Kidney (tissue), 14 donors: ENCODE measurements around the gene HRH4. TPM values are rescaled to one million over a fixed set of nuclear protein-coding genes. Genes with fewer than 3 reads are reported as not detected.

ENCODE experiments used
- DNase-seq, 5 donors: peaks; one replicate each; pipeline ENCODE4 v3.0.0-alpha.2; 2013 to 2020
- FAIRE-seq: peaks from 2 replicates; lab custom pipeline; 2012; peaks lifted over from hg19 to GRCh38; lab: Jason Lieb, UNC
- H3K27ac ChIP-seq, 2 donors: one replicate each; pipeline ENCODE4 v1.7.0; 2013; ENCODE audit warnings: low read depth in 2 of 2, low read length in 2 of 2, inconsistent platforms in 1 of 2
- H3K27me3 ChIP-seq: one replicate; pipeline ENCODE4 v1.7.1; 2013; ENCODE audit warnings: low read length, inconsistent platforms; ENCODE audit not compliant: control insufficient read depth, insufficient read depth
- H3K36me3 ChIP-seq, 3 donors: one replicate each; pipeline versions ENCODE4 v1.7.0 to v1.7.1; 2013; ENCODE audit warnings: low read length in 3 of 3, control low read depth in 1 of 3, inconsistent platforms in 1 of 3; ENCODE audit not compliant: insufficient read depth in 3 of 3, control insufficient read depth in 2 of 3
- H3K4me1 ChIP-seq, 3 donors: one replicate each; pipeline versions ENCODE4 v1.7.0 to v1.7.1; 2013; ENCODE audit warnings: low read length in 3 of 3, inconsistent platforms in 1 of 3, low read depth in 1 of 3; ENCODE audit not compliant: control insufficient read depth in 2 of 3, insufficient read depth in 2 of 3
- H3K4me3 ChIP-seq, 3 donors: one replicate each; pipeline versions ENCODE4 v1.7.0 to v1.8.1; 2013; ENCODE audit warnings: low read length in 3 of 3, control low read depth in 1 of 3, inconsistent platforms in 1 of 3
- H3K9ac ChIP-seq, 3 donors: one replicate each; pipeline versions ENCODE4 v1.7.0 to v1.7.1; 2013; ENCODE audit warnings: low read length in 3 of 3, control low read depth in 1 of 3, inconsistent platforms in 1 of 3
- H3K9me3 ChIP-seq, 3 donors: one replicate each; pipeline versions ENCODE4 v1.7.0 to v1.7.1; 2013; ENCODE audit warnings: low read length in 3 of 3, control low read depth in 1 of 3, inconsistent platforms in 1 of 3; ENCODE audit not compliant: control insufficient read depth in 2 of 3, insufficient read depth in 1 of 3
- CTCF ChIP-seq: IDR thresholded peaks from 3 replicates; pipeline ENCODE4 v1.5.1; 2012; ENCODE audit warnings: mild to moderate bottlenecking, moderate library complexity, borderline replicate concordance; ENCODE audit not compliant: insufficient read depth; ENCODE audit errors: extremely low read depth
- intact Hi-C: fragments of 100-400 bp; cut with DNase I; formaldehyde crosslinking; loops from one replicate; pipeline ENCODE4 v1.11.1; 2022
- polyA plus RNA-seq: library from polyadenylated mRNA; stranded (reverse); fragments of 350-450 nt; fragmentation: Illumina TruSeq; extraction: RNeasy Lipid Tissue Mini Kit (QIAGEN cat#74804); gene quantifications from one replicate; pipeline ENCODE4 v1.2.3, GENCODE V29; 2014; ENCODE audit warnings: low read depth, low replicate concordance; ENCODE audit not compliant: insufficient read depth
- total RNA-seq: library from RNA; stranded (reverse); fragmentation: NEBNext Ultra II Directional; extraction: Animal tissue kit (Norgen Biotek cat#: 25700); gene quantifications from one replicate; pipeline ENCODE4 v1.2.1, GENCODE V29; 2021
- donor health status: control.
- donor health status: control.
- donor health status: control.
- donor health status: control.
- donor health status: control.
- donor health status: DM: yes; HTN: yes; CAD: no.
- donor health status: Normal renal cell carcinoma (clear cell type).

Gene HRH4
- total and polyA plus RNA-seq, 2 donors from 2014 or later, result not detected

- Histone ChIP-seq H3K36me3 (peaks cover 0 to 1% (median 0%) of the 10 kb centered on the region in 3 donors), H3K4me3 (no peak overlapping the region), H3K4me1 (no peaks in the 10 kb centered on the region), H3K27me3 (no peaks in the 10 kb centered on the region), H3K27ac (no peak overlapping the region), H3K9me3 (no peaks in the 10 kb centered on the region), H3K9ac (no peak overlapping the region)
- DNase-seq (no peak), FAIRE-seq (no peak)
- intact Hi-C loops, result no loop called here
- no peak for TF ChIP-seq CTCF
These were observed 5.0 kb downstream of the HRH4 start for GRCh38 chr18:24465486-24465885.

- Histone ChIP-seq H3K9ac (no peak overlapping the region), H3K27ac (no peak overlapping the region), H3K4me1 (no peaks in the 10 kb centered on the region), H3K9me3 (no peaks in the 10 kb centered on the region), H3K36me3 (no peaks in the 10 kb centered on the region), H3K27me3 (no peaks in the 10 kb centered on the region), H3K4me3 (no peak overlapping the region)
- DNase-seq, result no peak
- intact Hi-C loops, result no loop called here
- TF ChIP-seq CTCF, result no peak
- FAIRE-seq, result no peak
These were observed 6.3 kb downstream of the HRH4 start for GRCh38 chr18:24466771-24467170.

GRCh38 chr18:24470022-24470618 is 9.7 kb downstream of the HRH4 start:
- no peak overlapping the region for H3K4me3 ChIP-seq
- no peak overlapping the region for H3K9ac ChIP-seq
- FAIRE-seq (no peak), DNase-seq (no peak)
- intact Hi-C loops, result no loop called here
- H3K27me3 ChIP-seq, result no peaks in the 10 kb centered on the region
- no peaks in the 10 kb centered on the region for H3K36me3 ChIP-seq
- TF ChIP-seq CTCF, result no peak
- H3K4me1 ChIP-seq, result no peaks in the 10 kb centered on the region
- no peaks in the 10 kb centered on the region for H3K9me3 ChIP-seq
- no peak overlapping the region for H3K27ac ChIP-seq

- Histone ChIP-seq H3K27me3 (no peaks in the 10 kb centered on the region), H3K9me3 (no peaks in the 10 kb centered on the region), H3K4me3 (no peak overlapping the region), H3K27ac (no peak overlapping the region), H3K9ac (no peak overlapping the region), H3K4me1 (no peaks in the 10 kb centered on the region), H3K36me3 (no peaks in the 10 kb centered on the region)
- TF ChIP-seq CTCF, result no peak
- intact Hi-C loops, result no loop called here
- no peak for FAIRE-seq
- DNase-seq, result no peak
These were observed 10.4 kb downstream of the HRH4 start for GRCh38 chr18:24470805-24471204.
